ENCODE results near the gene PPP1R14D.

GRCh38 chr15:40787344-40787841 is 41.1 kb downstream of the PPP1R14D start:
- TF ChIP-seq CTCF (IDR thresholded peaks at IDR 0.05; ENCODE audit: insufficient read depth, low read length, poor library complexity, severe bottlenecking), result no peak
- TF ChIP-seq EZH2phosphoT487 (conservative IDR thresholded peaks at IDR 0.05; ENCODE audit: low read length), result no peak

All from SU-DHL-6 (cell line).